H9 (cell line): ENCODE data around the gene HK2. TPM values are rescaled to one million over a fixed set of nuclear protein-coding genes. Genes with fewer than 3 reads are reported as not detected.

Experiments used
- DNase-seq: peaks from one replicate; pipeline ENCODE4 v3.0.0-alpha.2; 2017
- H2AFZ ChIP-seq: one replicate; pipeline ENCODE4 v1.6.1; 2013; ENCODE audit warnings: mild to moderate bottlenecking, low read length, control low read depth, moderate library complexity
- H2AK5ac ChIP-seq: 2 replicates; pipeline ENCODE4 v1.6.1; 2013; ENCODE audit warnings: low read length, control low read depth, mixed read lengths; ENCODE audit not compliant: insufficient read length
- H2BK120ac ChIP-seq: one replicate; pipeline ENCODE4 v1.6.1; 2013; ENCODE audit warnings: low read depth, mild to moderate bottlenecking, low read length, control low read depth, inconsistent platforms; ENCODE audit not compliant: poor library complexity, severe bottlenecking
- H2BK12ac ChIP-seq: 2 replicates; pipeline ENCODE4 v1.6.1; 2013; ENCODE audit warnings: low read length, control low read depth, mixed read lengths, low read depth; ENCODE audit not compliant: insufficient read length
- H2BK15ac ChIP-seq: 2 replicates; pipeline ENCODE4 v1.6.1; 2013; ENCODE audit warnings: low read depth, low read length, control low read depth
- H2BK20ac ChIP-seq: one replicate; pipeline ENCODE4 v1.6.1; 2013; ENCODE audit warnings: low read depth, mild to moderate bottlenecking, low read length, control low read depth, inconsistent platforms; ENCODE audit not compliant: poor library complexity, severe bottlenecking
- H2BK5ac ChIP-seq: 2 replicates; pipeline ENCODE4 v1.6.1; 2013; ENCODE audit warnings: low read length, control low read depth, mixed read lengths; ENCODE audit not compliant: insufficient read length
- H3K14ac ChIP-seq: 2 replicates; pipeline ENCODE4 v1.6.1; 2013; ENCODE audit warnings: low read length, control low read depth; ENCODE audit not compliant: insufficient read depth
- H3K18ac ChIP-seq: 2 replicates; pipeline ENCODE4 v1.6.1; 2013; ENCODE audit warnings: low read depth, mild to moderate bottlenecking, mixed read lengths, low read length, control low read depth; ENCODE audit not compliant: insufficient read length
- H3K23ac ChIP-seq: 2 replicates; pipeline ENCODE4 v1.6.1; 2013; ENCODE audit warnings: low read length, control low read depth, mixed read lengths, low read depth; ENCODE audit not compliant: insufficient read length
- H3K23me2 ChIP-seq: 2 replicates; pipeline ENCODE4 v1.6.1; 2013; ENCODE audit warnings: low read depth, mild to moderate bottlenecking, mixed read lengths, low read length, control low read depth; ENCODE audit not compliant: insufficient read length, poor library complexity, severe bottlenecking
- H3K27ac ChIP-seq: 2 replicates; pipeline ENCODE4 v1.5.1; 2013; ENCODE audit warnings: low read length, control low read depth, mixed read lengths, low read depth; ENCODE audit not compliant: insufficient read length
- H3K27me3 ChIP-seq: 2 replicates; pipeline ENCODE4 v1.6.1; 2013; ENCODE audit warnings: low read length, control low read depth, inconsistent platforms; ENCODE audit not compliant: insufficient read depth
- H3K4ac ChIP-seq: 2 replicates; pipeline ENCODE4 v1.6.1; 2013; ENCODE audit warnings: low read depth, mild to moderate bottlenecking, control low read depth, inconsistent platforms, low read length, moderate library complexity
- H3K4me1 ChIP-seq: 2 replicates; pipeline ENCODE4 v1.6.1; 2013; ENCODE audit warnings: low read length, control low read depth, inconsistent platforms; ENCODE audit not compliant: insufficient read depth
- H3K4me2 ChIP-seq: 2 replicates; pipeline ENCODE4 v1.6.1; 2013; ENCODE audit warnings: low read length, control low read depth, mixed read lengths; ENCODE audit not compliant: insufficient read length, insufficient read depth
- H3K56ac ChIP-seq: 2 replicates; pipeline ENCODE4 v1.6.1; 2013; ENCODE audit warnings: low read depth, mild to moderate bottlenecking, mixed read lengths, low read length, control low read depth; ENCODE audit not compliant: insufficient read length
- H3K79me1 ChIP-seq: 2 replicates; pipeline ENCODE4 v1.6.1; 2013; ENCODE audit warnings: low read depth, mild to moderate bottlenecking, moderate library complexity, low read length, control low read depth, inconsistent platforms; ENCODE audit not compliant: insufficient read depth, poor library complexity, severe bottlenecking
- H3K79me2 ChIP-seq: 2 replicates; pipeline ENCODE4 v1.6.1; 2013; ENCODE audit warnings: low read length, control low read depth, inconsistent platforms; ENCODE audit not compliant: insufficient read depth
- H3K9ac ChIP-seq: 2 replicates; pipeline ENCODE4 v1.6.1; 2013; ENCODE audit warnings: low read length, control low read depth, mixed read lengths; ENCODE audit not compliant: insufficient read length; ENCODE audit errors: extremely low read depth
- H3K9me3 ChIP-seq: one replicate; pipeline ENCODE4 v1.6.1; 2013; ENCODE audit warnings: low read depth, low read length, inconsistent platforms; ENCODE audit not compliant: control insufficient read depth
- H3T11ph ChIP-seq: one replicate; pipeline ENCODE4 v1.6.1; 2013; ENCODE audit warnings: mild to moderate bottlenecking, low read length, control low read depth, inconsistent platforms
- H4K20me1 ChIP-seq: one replicate; pipeline ENCODE4 v1.6.1; 2013; ENCODE audit not compliant: control insufficient read depth, insufficient read length, insufficient read depth
- H4K5ac ChIP-seq: 2 replicates; pipeline ENCODE4 v1.6.1; 2013; ENCODE audit warnings: low read depth, mild to moderate bottlenecking, mixed read lengths, low read length, control low read depth; ENCODE audit not compliant: insufficient read length
- H4K8ac ChIP-seq: replicated peaks from 2 replicates; pipeline ENCODE4 v1.6.1; 2013; ENCODE audit warnings: low read length, control low read depth, mixed read lengths, low read depth; ENCODE audit not compliant: insufficient read length
- H4K91ac ChIP-seq: 2 replicates; pipeline ENCODE4 v1.6.1; 2013; ENCODE audit warnings: low read depth, mild to moderate bottlenecking, moderate library complexity, mixed read lengths, low read length, control low read depth; ENCODE audit not compliant: insufficient read length
- H3K27ac Mint-ChIP-seq, 3 experiments: 2 replicates in 2 of 3; 3 replicates in 1 of 3; pipeline ENCODE4 v1.8.0; 2020 to 2021; ENCODE audit warnings: mixed read lengths in 3 of 3, mild to moderate bottlenecking in 1 of 3, moderate library complexity in 1 of 3
- H3K27me3 Mint-ChIP-seq: 2 replicates; pipeline ENCODE4 v1.8.0; 2021; ENCODE audit warnings: low read depth, mild to moderate bottlenecking, moderate library complexity, mixed read lengths
- H3K36me3 Mint-ChIP-seq, 3 experiments: 2 replicates in 2 of 3; 3 replicates in 1 of 3; pipeline ENCODE4 v1.8.0; 2020 to 2021; ENCODE audit warnings: low read depth in 3 of 3, mixed read lengths in 3 of 3; ENCODE audit not compliant: insufficient read depth in 1 of 3
- H3K4me1 Mint-ChIP-seq, 2 experiments: 2 replicates each; pipeline ENCODE4 v1.8.0; 2020; ENCODE audit warnings: mixed read lengths in 2 of 2
- H3K4me3 Mint-ChIP-seq, 2 experiments: 2 replicates in 1 of 2; 3 replicates in 1 of 2; pipeline ENCODE4 v1.8.0; 2020 to 2021; ENCODE audit warnings: mild to moderate bottlenecking in 2 of 2, mixed read lengths in 2 of 2, moderate library complexity in 1 of 2
- H3K9me3 Mint-ChIP-seq, 2 experiments: 2 replicates in 1 of 2; 3 replicates in 1 of 2; pipeline ENCODE4 v1.8.0; 2020; ENCODE audit warnings: mild to moderate bottlenecking in 2 of 2, mixed read lengths in 2 of 2, moderate library complexity in 1 of 2
- CTCF ChIP-seq: fragments of 200-600 bp; sonication (generic); conservative IDR thresholded peaks from 3 replicates; pipeline ENCODE4 v1.8.0; 2021; ENCODE audit warnings: antibody characterized with exemption, mild to moderate bottlenecking
- WGBS: extraction: QIAGEN DNeasy Blood & Tissue Kit; methylation state at CpG from one replicate; pipeline ENCODE4 v1.1.7; 2013; ENCODE audit warnings: missing lambda C conversion rate, low lambda C conversion rate, mixed read lengths; ENCODE audit not compliant: insufficient read length; ENCODE audit errors: extremely low coverage; 5-methylcytosine and 5-hydroxymethylcytosine counted together
- total RNA-seq: library from RNA; stranded (reverse); gene quantifications from 2 replicates; pipeline ENCODE4 v1.2.1, GENCODE V29; 2021

The HK2 gene
- total RNA-seq, 1 experiment from 2014 or later = 54.3 TPM

- peaks cover 16% of the 10 kb centered on the region for H3K4me1 ChIP-seq
- DNase-seq = peak; percentile 95
- no peak overlapping the region for H4K8ac ChIP-seq
- H4K91ac ChIP-seq = no peak overlapping the region
- H3K18ac ChIP-seq = peak overlapping the region; percentile 88
- TF ChIP-seq CTCF = no peak
- H2BK120ac ChIP-seq = no peak overlapping the region
- Mint-ChIP-seq H3K27ac (peak overlapping the region; percentile 99 to 100 (median 99)), H3K9me3 (no peaks in the 10 kb centered on the region; a peak in 2 of 5 replicates), H3K4me1 (peaks cover 43 to 49% of the 10 kb centered on the region in 2 experiments), H3K4me3 (peak overlapping the region; percentile 91 to 94), H3K36me3 (peaks cover 3 to 18% (median 8%) of the 10 kb centered on the region in 3 experiments; a peak in 5 of 7 replicates), H3K27me3 (peaks cover 2% of the 10 kb centered on the region)
- H3K9ac ChIP-seq = peak overlapping the region; percentile 81
- H3K23ac ChIP-seq = no peak overlapping the region
- no peak overlapping the region for H2AK5ac ChIP-seq
- H3K27ac ChIP-seq = peak overlapping the region; percentile 89
- no peak overlapping the region for H2BK20ac ChIP-seq
- no peak overlapping the region for H2BK5ac ChIP-seq
- H2BK12ac ChIP-seq = no peak overlapping the region
- H3K9me3 ChIP-seq = no peaks in the 10 kb centered on the region
- H4K5ac ChIP-seq = no peak overlapping the region
- no peak overlapping the region for H3K4ac ChIP-seq
- H3K79me2 ChIP-seq = peaks cover 20% of the 10 kb centered on the region; the same call in 1 of the 2 replicates
- H3K79me1 ChIP-seq = peaks cover 4% of the 10 kb centered on the region
- no peak overlapping the region for H2BK15ac ChIP-seq
- H3K27me3 ChIP-seq = no peaks in the 10 kb centered on the region
- H3K23me2 ChIP-seq = peaks cover 10% of the 10 kb centered on the region
- peak overlapping the region; percentile 91 for H3K14ac ChIP-seq
- H2AFZ ChIP-seq = no peak overlapping the region
- H4K20me1 ChIP-seq = no peaks in the 10 kb centered on the region
- peak overlapping the region; percentile 100 for H3K4me2 ChIP-seq
- no CpG with 5 or more reads among the region's 87 CpGs for WGBS
- no peak overlapping the region for H3T11ph ChIP-seq
- H3K56ac ChIP-seq = no peak overlapping the region
These were observed 1.1 kb downstream of the HK2 start for GRCh38 chr2:74834792-74835755.
